Liver (tissue), 3 donors: ENCODE results near the gene HIVEP2.

Experiments used
- CTCF ChIP-seq: fragments of 150-350 bp; IDR thresholded peaks from 2 replicates; pipeline ENCODE4 v1.5.1; 2017; ENCODE audit warnings: improper control_type of control experiment, low read depth, low read length; ENCODE audit not compliant: missing input control
- FOXA1 ChIP-seq: IDR thresholded peaks from 2 replicates; pipeline ENCODE4 v1.6.1; 2016; ENCODE audit warnings: antibody characterized with exemption
- JUND ChIP-seq, 2 donors: IDR thresholded peaks; 2 replicates each; pipeline ENCODE4 v1.6.1; 2016; ENCODE audit warnings: antibody characterized with exemption in 2 of 2
- NR2F2 ChIP-seq: IDR thresholded peaks from 2 replicates; pipeline ENCODE4 v1.6.1; 2016; ENCODE audit warnings: antibody characterized with exemption
- RAD21 ChIP-seq, 2 donors: IDR thresholded peaks; 2 replicates each; pipeline ENCODE4 v1.6.1; 2016; ENCODE audit warnings: antibody characterized with exemption in 2 of 2, mild to moderate bottlenecking in 2 of 2
- RXRA ChIP-seq, 2 donors: IDR thresholded peaks; 2 replicates each; pipeline ENCODE4 v1.6.1; 2017 to 2018; ENCODE audit warnings: antibody characterized with exemption in 2 of 2, mild to moderate bottlenecking in 1 of 2
- SP1 ChIP-seq: IDR thresholded peaks from 2 replicates; pipeline ENCODE4 v1.6.1; 2018; ENCODE audit warnings: antibody characterized with exemption, mild to moderate bottlenecking
- TF ChIP-seq, protein P1 (sequence below): IDR thresholded peaks from 2 replicates; pipeline ENCODE4 v1.6.1; 2016; ENCODE audit warnings: antibody characterized with exemption
- TF ChIP-seq, protein P2 (sequence below): IDR thresholded peaks from 2 replicates; pipeline ENCODE4 v1.6.1; 2016; ENCODE audit warnings: antibody characterized with exemption
- TF ChIP-seq, protein P3 (sequence below): IDR thresholded peaks from 2 replicates; pipeline ENCODE4 v1.6.1; 2016; ENCODE audit warnings: antibody characterized with exemption, mild to moderate bottlenecking
- donor health status: healthy.
- donor health status: healthy.

- TF ChIP-seq CTCF (no peak), FOXA1 (no peak), RAD21 (IDR thresholded peaks at IDR 0.05) (no peak), SP1 (no peak), RXRA (IDR thresholded peaks at IDR 0.05) (no peak), JUND (IDR thresholded peaks at IDR 0.05) (no peak), NR2F2 (no peak)
- TF ChIP-seq, protein P1, sequence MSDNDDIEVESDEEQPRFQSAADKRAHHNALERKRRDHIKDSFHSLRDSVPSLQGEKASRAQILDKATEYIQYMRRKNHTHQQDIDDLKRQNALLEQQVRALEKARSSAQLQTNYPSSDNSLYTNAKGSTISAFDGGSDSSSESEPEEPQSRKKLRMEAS, result no peak
- TF ChIP-seq, protein P2, sequence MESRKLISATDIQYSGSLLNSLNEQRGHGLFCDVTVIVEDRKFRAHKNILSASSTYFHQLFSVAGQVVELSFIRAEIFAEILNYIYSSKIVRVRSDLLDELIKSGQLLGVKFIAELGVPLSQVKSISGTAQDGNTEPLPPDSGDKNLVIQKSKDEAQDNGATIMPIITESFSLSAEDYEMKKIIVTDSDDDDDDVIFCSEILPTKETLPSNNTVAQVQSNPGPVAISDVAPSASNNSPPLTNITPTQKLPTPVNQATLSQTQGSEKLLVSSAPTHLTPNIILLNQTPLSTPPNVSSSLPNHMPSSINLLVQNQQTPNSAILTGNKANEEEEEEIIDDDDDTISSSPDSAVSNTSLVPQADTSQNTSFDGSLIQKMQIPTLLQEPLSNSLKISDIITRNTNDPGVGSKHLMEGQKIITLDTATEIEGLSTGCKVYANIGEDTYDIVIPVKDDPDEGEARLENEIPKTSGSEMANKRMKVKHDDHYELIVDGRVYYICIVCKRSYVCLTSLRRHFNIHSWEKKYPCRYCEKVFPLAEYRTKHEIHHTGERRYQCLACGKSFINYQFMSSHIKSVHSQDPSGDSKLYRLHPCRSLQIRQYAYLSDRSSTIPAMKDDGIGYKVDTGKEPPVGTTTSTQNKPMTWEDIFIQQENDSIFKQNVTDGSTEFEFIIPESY, result no peak
- TF ChIP-seq, protein P3, sequence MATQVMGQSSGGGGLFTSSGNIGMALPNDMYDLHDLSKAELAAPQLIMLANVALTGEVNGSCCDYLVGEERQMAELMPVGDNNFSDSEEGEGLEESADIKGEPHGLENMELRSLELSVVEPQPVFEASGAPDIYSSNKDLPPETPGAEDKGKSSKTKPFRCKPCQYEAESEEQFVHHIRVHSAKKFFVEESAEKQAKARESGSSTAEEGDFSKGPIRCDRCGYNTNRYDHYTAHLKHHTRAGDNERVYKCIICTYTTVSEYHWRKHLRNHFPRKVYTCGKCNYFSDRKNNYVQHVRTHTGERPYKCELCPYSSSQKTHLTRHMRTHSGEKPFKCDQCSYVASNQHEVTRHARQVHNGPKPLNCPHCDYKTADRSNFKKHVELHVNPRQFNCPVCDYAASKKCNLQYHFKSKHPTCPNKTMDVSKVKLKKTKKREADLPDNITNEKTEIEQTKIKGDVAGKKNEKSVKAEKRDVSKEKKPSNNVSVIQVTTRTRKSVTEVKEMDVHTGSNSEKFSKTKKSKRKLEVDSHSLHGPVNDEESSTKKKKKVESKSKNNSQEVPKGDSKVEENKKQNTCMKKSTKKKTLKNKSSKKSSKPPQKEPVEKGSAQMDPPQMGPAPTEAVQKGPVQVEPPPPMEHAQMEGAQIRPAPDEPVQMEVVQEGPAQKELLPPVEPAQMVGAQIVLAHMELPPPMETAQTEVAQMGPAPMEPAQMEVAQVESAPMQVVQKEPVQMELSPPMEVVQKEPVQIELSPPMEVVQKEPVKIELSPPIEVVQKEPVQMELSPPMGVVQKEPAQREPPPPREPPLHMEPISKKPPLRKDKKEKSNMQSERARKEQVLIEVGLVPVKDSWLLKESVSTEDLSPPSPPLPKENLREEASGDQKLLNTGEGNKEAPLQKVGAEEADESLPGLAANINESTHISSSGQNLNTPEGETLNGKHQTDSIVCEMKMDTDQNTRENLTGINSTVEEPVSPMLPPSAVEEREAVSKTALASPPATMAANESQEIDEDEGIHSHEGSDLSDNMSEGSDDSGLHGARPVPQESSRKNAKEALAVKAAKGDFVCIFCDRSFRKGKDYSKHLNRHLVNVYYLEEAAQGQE, result no peak
Observed at GRCh38 chr6:142728364-142728763, 216.6 kb downstream of the HIVEP2 start.
